ENCODE data around the gene IGSF9B.

- no peak for TF ChIP-seq TAF1 (IDR thresholded peaks at IDR 0.05; ENCODE audit: low read depth)
- TF ChIP-seq REST (IDR thresholded peaks at IDR 0.05; ENCODE audit: low read depth), result no peak
- TF ChIP-seq CREB1 (IDR thresholded peaks at IDR 0.05; ENCODE audit: low read depth), result no peak
- TF ChIP-seq ZBTB7A (IDR thresholded peaks at IDR 0.05; ENCODE audit: low read depth), result no peak
- TF ChIP-seq EP300 (IDR thresholded peaks at IDR 0.05; ENCODE audit: borderline replicate concordance), result no peak
- TF ChIP-seq TEAD4 (IDR thresholded peaks at IDR 0.05), result no peak
- no peak for TF ChIP-seq EGR1 (IDR thresholded peaks at IDR 0.05)
- TF ChIP-seq CEBPB (IDR thresholded peaks at IDR 0.05), result no peak
- TF ChIP-seq RAD21 (IDR thresholded peaks at IDR 0.05; ENCODE audit: low read depth), result no peak
- no peak for TF ChIP-seq MAX (IDR thresholded peaks at IDR 0.05)
- no peak for TF ChIP-seq FOXM1 (IDR thresholded peaks at IDR 0.05; ENCODE audit: borderline replicate concordance, low read depth)
Measured at GRCh38 chr11:133889188-133889587, 67.6 kb downstream of the IGSF9B start.

All from Ishikawa (cell line).